ENCODE results near the gene TNRC6B. TPM values are rescaled to one million over a fixed set of nuclear protein-coding genes. Genes with fewer than 3 reads are reported as not detected.

The TNRC6B gene
- total RNA-seq, 1 experiment from 2014 or later = 58.1 TPM

- no peak for DNase-seq
- Histone ChIP-seq H3K4me1 (ENCODE audit: insufficient read depth, low read length) (peaks cover 16% of the 10 kb centered on the region), H3K14ac (ENCODE audit: insufficient read depth, low read length) (no peak overlapping the region), H2BK12ac (ENCODE audit: insufficient read length, low read depth, low read length) (no peak overlapping the region), H2BK120ac (ENCODE audit: low read depth, low read length, poor library complexity, severe bottlenecking) (no peak overlapping the region), H4K8ac (replicated peaks; ENCODE audit: insufficient read length, low read depth, low read length) (no peak overlapping the region), H4K91ac (ENCODE audit: insufficient read length, low read depth, low read length) (no peak overlapping the region), H2AK5ac (ENCODE audit: insufficient read length, low read length) (no peak overlapping the region), H3K4ac (ENCODE audit: low read depth, low read length) (no peak overlapping the region), H3K79me1 (ENCODE audit: insufficient read depth, low read depth, low read length, poor library complexity, severe bottlenecking) (peaks cover 6% of the 10 kb centered on the region), H2BK20ac (ENCODE audit: low read depth, low read length, poor library complexity, severe bottlenecking) (no peak overlapping the region), H3K4me2 (ENCODE audit: insufficient read depth, insufficient read length, low read length) (no peak overlapping the region), H3K27ac (ENCODE audit: insufficient read length, low read depth, low read length) (no peak overlapping the region), H3T11ph (ENCODE audit: low read length) (no peak overlapping the region), H2BK15ac (ENCODE audit: low read depth, low read length) (no peak overlapping the region), H3K56ac (ENCODE audit: insufficient read length, low read depth, low read length) (no peak overlapping the region), H3K23ac (ENCODE audit: insufficient read length, low read depth, low read length) (no peak overlapping the region), H4K20me1 (ENCODE audit: control insufficient read depth, insufficient read depth, insufficient read length) (no peaks in the 10 kb centered on the region), H4K5ac (ENCODE audit: insufficient read length, low read depth, low read length) (no peak overlapping the region), H3K9ac (ENCODE audit: extremely low read depth, insufficient read length, low read length) (no peak overlapping the region), H3K9me3 (ENCODE audit: control insufficient read depth, low read depth, low read length) (no peaks in the 10 kb centered on the region), H3K27me3 (ENCODE audit: insufficient read depth, low read length) (no peaks in the 10 kb centered on the region), H2AFZ (ENCODE audit: low read length) (no peak overlapping the region), H2BK5ac (ENCODE audit: insufficient read length, low read length) (no peak overlapping the region), H3K23me2 (ENCODE audit: insufficient read length, low read depth, low read length, poor library complexity, severe bottlenecking) (peaks cover 4% of the 10 kb centered on the region), H3K79me2 (ENCODE audit: insufficient read depth, low read length) (peaks cover 56% of the 10 kb centered on the region; the same call in 1 of the 2 replicates), H3K18ac (ENCODE audit: insufficient read length, low read depth, low read length) (no peak overlapping the region)
- Mint-ChIP-seq H3K36me3 (ENCODE audit: insufficient read depth in 1 of 3, low read depth in 3 of 3) (peaks cover 0 to 4% (median 0%) of the 10 kb centered on the region in 3 experiments; a peak in 3 of 7 replicates), H3K4me3 (no peak overlapping the region), H3K27ac (peak overlapping the region in 1 of 3 experiments; percentile 81; a peak in 2 of 7 replicates), H3K9me3 (no peaks in the 10 kb centered on the region), H3K4me1 (peaks cover 78% of the 10 kb centered on the region in 2 experiments), H3K27me3 (ENCODE audit: low read depth) (no peaks in the 10 kb centered on the region)
- no CpG with 5 or more reads among the region's 3 CpGs for WGBS (ENCODE audit: extremely low coverage, insufficient read length, low lambda C conversion rate)
- TF ChIP-seq CTCF (conservative IDR thresholded peaks at IDR 0.05) = no peak
Measured at GRCh38 chr22:40198733-40199132, 21.0 kb downstream of the TNRC6B start.

Measured in H9 (cell line).